Motor neuron (in vitro differentiated cells): ENCODE results near the gene BEAN1. TPM values are rescaled to one million over a fixed set of nuclear protein-coding genes. Genes with fewer than 3 reads are reported as not detected.

Experiments
- ATAC-seq, 8 experiments: fragments of 200-7000 bp; cut with Tn5 transposase; replicated peaks in 6 of 8; 2 replicates each; pipeline ENCODE4 v1.8.0; 2021; ENCODE audit warnings: mild to moderate bottlenecking in 8 of 8, moderate library complexity in 8 of 8
- H3K27ac ChIP-seq, 2 donors: fragments of 250-450 bp; sonication (Bioruptor Pico); 2 replicates each; pipeline ENCODE4 v1.9.0; 2021; ENCODE audit warnings: antibody characterized with exemption in 2 of 2, mild to moderate bottlenecking in 2 of 2, moderate library complexity in 1 of 2
- H3K4me1 ChIP-seq, 2 donors: fragments of 250-450 bp; sonication (Bioruptor Pico); replicated peaks in 1 of 2; 2 replicates each; pipeline ENCODE4 v1.6.1; 2021; ENCODE audit warnings: antibody characterized with exemption in 2 of 2, mild to moderate bottlenecking in 2 of 2, moderate library complexity in 1 of 2
- H3K4me3 ChIP-seq, 5 donors: fragments of 250-450 bp; sonication (Bioruptor Pico); 2 replicates each; pipeline ENCODE4 v1.9.0; 2021; ENCODE audit warnings: antibody characterized with exemption in 5 of 5, mild to moderate bottlenecking in 5 of 5, moderate library complexity in 4 of 5
- WGBS, 10 experiments: fragments of 450-650 bp; shearing (Covaris generic); methylation state at CpG; one replicate each; pipeline ENCODE4 v1.0.0; 2022; 5-methylcytosine and 5-hydroxymethylcytosine counted together
- in situ Hi-C, 9 experiments: fragments of 400-800 bp; cut with MboI; loops; one replicate each; pipeline ENCODE4 v1.15.0; 2021; ENCODE audit warnings: low sequenced_read_pairs in 9 of 9, low pct_unique_long_range_greater_than_20kb in 2 of 9; ENCODE audit not compliant: unreplicated experiment in 9 of 9
- total RNA-seq, 8 experiments: library from RNA; unstranded; fragments of 300-600 nt; gene quantifications; 2 replicates each; pipeline versions ENCODE4 v1.2.3 to v1.2.4, GENCODE V29; 2022

Gene BEAN1
- total RNA-seq, 8 experiments from 2014 or later: 1.5 to 11.5 (median 3.3) TPM

GRCh38 chr16:66416136-66416535 lies 11.0 kb upstream of the BEAN1 start:
- H3K4me1 ChIP-seq: no peaks in the 10 kb centered on the region
- no peak overlapping the region for H3K4me3 ChIP-seq
- peak in 3 of 8 experiments; percentile 62 to 90 (median 84) for ATAC-seq
- in situ Hi-C loops: loop anchor here in 8 of 9 experiments (25.0 kb wide), 3 partner anchors 146 to 446 kb away; partner anchors contain the start of genes CMTM2 (in 2 of the 8), CKLF (in 1 of the 8), CMTM1 (in 1 of the 8) and TK2 (in 1 of the 8)
- no peak overlapping the region for H3K27ac ChIP-seq
- 67 to 100% (median 85%) methylated on average over 1 of the region's 1 CpG; no CpG with 5 or more reads in 2 of the 10 experiments for WGBS, 10 experiments

GRCh38 chr16:66416939-66417700 lies 10.0 kb upstream of the BEAN1 start:
- Histone ChIP-seq H3K4me3 (no peak overlapping the region), H3K4me1 (no peaks in the 10 kb centered on the region), H3K27ac (no peak overlapping the region)
- in situ Hi-C loops: loop anchor here in 8 of 9 experiments (25.0 kb wide), 3 partner anchors 145 to 445 kb away; partner anchors contain the start of genes CMTM2 (in 2 of the 8), CKLF (in 1 of the 8), CMTM1 (in 1 of the 8) and TK2 (in 1 of the 8)
- 34 to 98% (median 80%) methylated on average over 3 to 8 of the region's 9 CpGs for WGBS, 10 experiments
- peak in 2 of 8 experiments; percentile 21 to 52 for ATAC-seq

- no peak overlapping the region for H3K27ac ChIP-seq
- in situ Hi-C loops: loop anchor here in 8 of 9 experiments (25.0 kb wide), 3 partner anchors 144 to 444 kb away; partner anchors contain the start of genes CMTM2 (in 2 of the 8), CKLF (in 1 of the 8), CMTM1 (in 1 of the 8) and TK2 (in 1 of the 8)
- ATAC-seq: peak in 1 of 8 experiments; percentile 6
- WGBS, 10 experiments: 52 to 84% (median 73%) methylated on average over 2 to 6 of the region's 9 CpGs; no CpG with 5 or more reads in 1 of the 10 experiments
- H3K4me1 ChIP-seq: no peaks in the 10 kb centered on the region
- no peak overlapping the region for H3K4me3 ChIP-seq
These were observed 8.7 kb upstream of the BEAN1 start for GRCh38 chr16:66418165-66418962.

GRCh38 chr16:66419527-66419926 lies 7.6 kb upstream of the BEAN1 start:
- Histone ChIP-seq H3K4me1 (no peaks in the 10 kb centered on the region), H3K4me3 (no peak overlapping the region), H3K27ac (no peak overlapping the region)
- 0 to 100% (median 56%) methylated on average over 1 to 3 of the region's 3 CpGs; no CpG with 5 or more reads in 2 of the 10 experiments for WGBS, 10 experiments
- in situ Hi-C loops: loop anchor here in 8 of 9 experiments (25.0 kb wide), 3 partner anchors 143 to 443 kb away; partner anchors contain the start of genes CMTM2 (in 2 of the 8), CKLF (in 1 of the 8), CMTM1 (in 1 of the 8) and TK2 (in 1 of the 8)
- ATAC-seq: peak in 1 of 8 experiments; percentile 40

- H3K4me3 ChIP-seq: no peak overlapping the region
- WGBS, 10 experiments: 0 to 80% (median 48%) methylated on average over 1 of the region's 1 CpG; no CpG with 5 or more reads in 2 of the 10 experiments
- H3K27ac ChIP-seq: no peak overlapping the region
- ATAC-seq: no peak
- in situ Hi-C loops: loop anchor here in 8 of 9 experiments (25.0 kb wide), 3 partner anchors 142 to 442 kb away; partner anchors contain the start of genes CMTM2 (in 2 of the 8), CKLF (in 1 of the 8), CMTM1 (in 1 of the 8) and TK2 (in 1 of the 8)
- no peaks in the 10 kb centered on the region for H3K4me1 ChIP-seq
These were observed 6.7 kb upstream of the BEAN1 start for GRCh38 chr16:66420396-66420795.

- no peaks in the 10 kb centered on the region for H3K4me1 ChIP-seq
- H3K4me3 ChIP-seq: no peak overlapping the region
- in situ Hi-C loops: loop anchor here in 8 of 9 experiments (25.0 kb wide), 3 partner anchors 140 to 440 kb away; partner anchors contain the start of genes CMTM2 (in 2 of the 8), CKLF (in 1 of the 8), CMTM1 (in 1 of the 8) and TK2 (in 1 of the 8)
- ATAC-seq: no peak
- H3K27ac ChIP-seq: no peak overlapping the region
- WGBS, 10 experiments: 14 to 83% (median 42%) methylated on average over 1 to 3 of the region's 6 CpGs; no CpG with 5 or more reads in 6 of the 10 experiments
These were observed 5.2 kb upstream of the BEAN1 start for GRCh38 chr16:66421891-66422290.

- no peak for ATAC-seq
- in situ Hi-C loops: loop anchor here in 8 of 9 experiments (25.0 kb wide), 3 partner anchors 140 to 440 kb away; partner anchors contain the start of genes CMTM2 (in 2 of the 8), CKLF (in 1 of the 8), CMTM1 (in 1 of the 8) and TK2 (in 1 of the 8)
- no peak overlapping the region for H3K27ac ChIP-seq
- WGBS, 10 experiments: 72 to 100% (median 90%) methylated on average over 1 to 2 of the region's 2 CpGs; no CpG with 5 or more reads in 6 of the 10 experiments
- no peak overlapping the region for H3K4me3 ChIP-seq
- H3K4me1 ChIP-seq: no peaks in the 10 kb centered on the region
These were observed 4.7 kb upstream of the BEAN1 start for GRCh38 chr16:66422366-66422765.

- no peak overlapping the region for H3K27ac ChIP-seq
- 60 to 100% (median 93%) methylated on average over 1 of the region's 1 CpG; no CpG with 5 or more reads in 3 of the 10 experiments for WGBS, 10 experiments
- in situ Hi-C loops: loop anchor here in 8 of 9 experiments (25.0 kb wide), 3 partner anchors 139 to 439 kb away; partner anchors contain the start of genes CMTM2 (in 2 of the 8), CKLF (in 1 of the 8), CMTM1 (in 1 of the 8) and TK2 (in 1 of the 8)
- no peak overlapping the region for H3K4me3 ChIP-seq
- peaks cover 0 to 6% of the 10 kb centered on the region in 2 donors for H3K4me1 ChIP-seq
- no peak for ATAC-seq
These were observed 3.9 kb upstream of the BEAN1 start for GRCh38 chr16:66423177-66423576.

GRCh38 chr16:66425651-66426050 lies 1.4 kb upstream of the BEAN1 start:
- in situ Hi-C loops: no loop called here
- peak in 1 of 8 experiments; percentile 20 for ATAC-seq
- Histone ChIP-seq H3K4me3 (no peak overlapping the region), H3K4me1 (peaks cover 0 to 6% of the 10 kb centered on the region in 2 donors), H3K27ac (no peak overlapping the region)
- 27 to 80% (median 45%) methylated on average over 1 to 3 of the region's 8 CpGs; no CpG with 5 or more reads in 6 of the 10 experiments for WGBS, 10 experiments

GRCh38 chr16:66426112-66427035 lies 721 bp upstream of the BEAN1 start:
- Histone ChIP-seq H3K4me3 (peak overlapping the region; percentile 39 to 52 (median 43)), H3K27ac (no peak overlapping the region), H3K4me1 (peaks cover 0 to 6% of the 10 kb centered on the region in 2 donors)
- ATAC-seq: peak in 6 of 8 experiments; percentile 49 to 72 (median 60)
- in situ Hi-C loops: no loop called here
- WGBS, 10 experiments: 0 to 67% (median 0%) methylated on average over 1 to 7 of the region's 56 CpGs; no CpG with 5 or more reads in 3 of the 10 experiments
